Body of pancreas (tissue), 4 donors: ENCODE results near the gene HOXD1.

ENCODE experiments used
- POLR2A ChIP-seq, 3 donors: fragments of 450-650 bp; IDR thresholded peaks; one replicate each; pipeline ENCODE4 v1.6.1; 2016; ENCODE audit warnings: antibody characterized with exemption in 3 of 3, mild to moderate bottlenecking in 2 of 3
- TF ChIP-seq, protein P1 (sequence below), 7 experiments: fragments of 450-650 bp in 4 of 7; fragments of 200-600 bp in 3 of 7; sonication (generic) in 3 of 7; IDR thresholded peaks; one replicate each; pipeline ENCODE4 v1.5.1; 2016 to 2019; ENCODE audit warnings: antibody characterized with exemption in 7 of 7

DNA sequence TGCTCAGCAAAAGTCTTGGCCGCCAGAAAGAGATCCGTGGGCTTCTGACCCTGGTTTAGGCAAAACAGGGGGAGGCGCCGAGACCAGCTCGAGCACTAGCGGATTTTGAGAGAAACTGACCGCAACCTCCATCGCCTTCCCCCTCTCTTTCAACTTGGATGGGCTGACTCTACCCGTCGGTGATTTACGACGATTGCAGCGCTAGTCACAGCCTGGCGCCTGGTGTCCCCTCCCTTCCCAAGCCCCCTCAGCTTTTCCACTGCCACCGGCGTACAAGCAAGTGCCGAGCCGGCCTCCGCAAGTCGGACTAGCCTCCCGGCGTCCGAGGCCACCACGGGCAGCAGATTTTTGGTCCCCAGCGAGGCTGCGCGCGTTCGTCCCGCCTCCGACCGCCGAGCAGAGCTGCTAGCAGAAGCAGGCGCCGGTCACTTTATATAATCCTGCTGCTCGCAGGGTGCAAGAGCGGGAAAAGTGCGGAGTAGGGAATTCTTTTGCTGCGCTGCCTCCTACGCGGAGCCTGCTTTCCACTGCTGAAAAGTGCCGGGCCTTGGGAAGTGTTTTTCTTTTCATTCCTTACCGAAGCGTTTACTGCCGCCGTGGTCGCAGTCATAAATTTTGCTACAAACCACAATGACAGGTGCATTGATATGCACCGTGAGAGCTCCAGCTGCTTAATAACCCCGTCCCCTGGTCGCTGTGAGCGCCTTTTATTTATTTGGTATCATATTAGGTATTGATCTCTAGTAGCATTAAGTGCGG is 23.7 kb upstream of the HOXD1 start:
- TF ChIP-seq POLR2A (IDR thresholded peaks at IDR 0.05): no peak
- TF ChIP-seq, protein P1, sequence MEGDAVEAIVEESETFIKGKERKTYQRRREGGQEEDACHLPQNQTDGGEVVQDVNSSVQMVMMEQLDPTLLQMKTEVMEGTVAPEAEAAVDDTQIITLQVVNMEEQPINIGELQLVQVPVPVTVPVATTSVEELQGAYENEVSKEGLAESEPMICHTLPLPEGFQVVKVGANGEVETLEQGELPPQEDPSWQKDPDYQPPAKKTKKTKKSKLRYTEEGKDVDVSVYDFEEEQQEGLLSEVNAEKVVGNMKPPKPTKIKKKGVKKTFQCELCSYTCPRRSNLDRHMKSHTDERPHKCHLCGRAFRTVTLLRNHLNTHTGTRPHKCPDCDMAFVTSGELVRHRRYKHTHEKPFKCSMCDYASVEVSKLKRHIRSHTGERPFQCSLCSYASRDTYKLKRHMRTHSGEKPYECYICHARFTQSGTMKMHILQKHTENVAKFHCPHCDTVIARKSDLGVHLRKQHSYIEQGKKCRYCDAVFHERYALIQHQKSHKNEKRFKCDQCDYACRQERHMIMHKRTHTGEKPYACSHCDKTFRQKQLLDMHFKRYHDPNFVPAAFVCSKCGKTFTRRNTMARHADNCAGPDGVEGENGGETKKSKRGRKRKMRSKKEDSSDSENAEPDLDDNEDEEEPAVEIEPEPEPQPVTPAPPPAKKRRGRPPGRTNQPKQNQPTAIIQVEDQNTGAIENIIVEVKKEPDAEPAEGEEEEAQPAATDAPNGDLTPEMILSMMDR (IDR thresholded peaks at IDR 0.05): no peak
